B cell (primary cell): ENCODE data around the gene THOC5. TPM values are rescaled to one million over a fixed set of nuclear protein-coding genes. Genes with fewer than 3 reads are reported as not detected.
"Not testable (repeated sequence)": the region's sequence is repeated elsewhere in the genome, so short reads cannot be mapped to it uniquely, and the experiment has no call there.

Source experiments
- ATAC-seq: fragments of 200-7000 bp; cut with Tn5 transposase; one replicate; pipeline ENCODE4 v1.10.0; 2021; ENCODE audit warnings: low read depth, mild to moderate bottlenecking, moderate number of reproducible peaks, moderate library complexity
- CTCF ChIA-PET: fragments of 350-600 bp; sonication (Branson Sonifier 250); formaldehyde crosslinking; loops from one replicate; lab custom pipeline; 2021; ENCODE audit warnings: antibody characterized with exemption, inconsistent platforms; lab: Charles Lee
- POLR2A ChIA-PET: fragments of 350-600 bp; sonication (Branson Sonifier 250); formaldehyde crosslinking; loops from one replicate; lab custom pipeline; 2021; ENCODE audit warnings: antibody characterized with exemption; lab: Charles Lee
- DNase-seq: peaks from one replicate; pipeline ENCODE4 v3.0.0; 2013
- H2AFZ ChIP-seq: 2 replicates; pipeline ENCODE4 v1.6.1; 2012; ENCODE audit warnings: mild to moderate bottlenecking, low read depth, low read length; ENCODE audit not compliant: insufficient read depth, poor library complexity, severe bottlenecking
- H3K27ac ChIP-seq, 2 donors: 1 replicate in 1 of 2; 2 replicates in 1 of 2; pipeline ENCODE4 v1.5.1; 2012 to 2013; ENCODE audit warnings: low read length in 2 of 2, mild to moderate bottlenecking in 2 of 2, moderate library complexity in 1 of 2
- H3K27me3 ChIP-seq, 4 experiments: fragments of 200-600 bp in 1 of 4; sonication (generic) in 1 of 4; replicated peaks in 1 of 4; 1 replicate in 2 of 4; 2 replicates in 2 of 4; pipeline versions ENCODE4 v1.6.1 to v1.7.0; 2013 to 2016; ENCODE audit warnings: low read length in 3 of 4, mild to moderate bottlenecking in 2 of 4, mixed read lengths in 1 of 4, moderate library complexity in 1 of 4; ENCODE audit not compliant: insufficient read depth in 4 of 4, control insufficient read depth in 3 of 4; ENCODE audit errors: control extremely low read depth in 1 of 4
- H3K36me3 ChIP-seq, 2 experiments: replicated peaks in 1 of 2; 1 replicate in 1 of 2; 2 replicates in 1 of 2; pipeline versions ENCODE4 v1.6.1 to v1.7.1; 2013; ENCODE audit warnings: low read length in 1 of 2; ENCODE audit not compliant: insufficient read depth in 2 of 2, control insufficient read depth in 1 of 2; ENCODE audit errors: control extremely low read depth in 1 of 2, extremely low read depth in 1 of 2
- H3K4me1 ChIP-seq, 2 donors: fragments of 200-600 bp in 1 of 2; sonication (generic) in 1 of 2; 1 replicate in 1 of 2; 2 replicates in 1 of 2; pipeline versions ENCODE4 v1.5.1 to v1.6.1; 2013 to 2017; ENCODE audit warnings: low read length in 2 of 2; ENCODE audit not compliant: control insufficient read depth in 2 of 2, insufficient read depth in 2 of 2
- H3K4me2 ChIP-seq: replicated peaks from 2 replicates; pipeline ENCODE3; 2012; ENCODE audit warnings: mild to moderate bottlenecking, low read depth, low read length; ENCODE audit not compliant: poor library complexity, severe bottlenecking
- H3K4me3 ChIP-seq, 5 experiments: fragments of 200-600 bp in 1 of 5; sonication (generic) in 1 of 5; 1 replicate in 3 of 5; 2 replicates in 2 of 5; pipeline versions ENCODE4 v1.5.1 to v1.7.0; 2011 to 2016; ENCODE audit warnings: low read length in 4 of 5, mild to moderate bottlenecking in 4 of 5, low read depth in 2 of 5, control low read depth in 1 of 5, moderate library complexity in 1 of 5; ENCODE audit not compliant: insufficient read depth in 1 of 5; ENCODE audit errors: control extremely low read depth in 1 of 5, extremely low read depth in 1 of 5
- H3K79me2 ChIP-seq: fragments of 200-600 bp; sonication (generic); one replicate; pipeline ENCODE4 v1.6.0; 2016; ENCODE audit warnings: low read length; ENCODE audit not compliant: control insufficient read depth, insufficient read depth
- H3K9ac ChIP-seq: fragments of 200-600 bp; sonication (generic); 2 replicates; pipeline ENCODE4 v1.6.1; 2017; ENCODE audit warnings: mild to moderate bottlenecking, low read length, moderate library complexity
- H3K9me3 ChIP-seq, 3 donors: one replicate each; pipeline versions ENCODE4 v1.6.1 to v1.7.1; 2013; ENCODE audit warnings: low read length in 2 of 3; ENCODE audit not compliant: control insufficient read depth in 2 of 3, insufficient read depth in 1 of 3; ENCODE audit errors: control extremely low read depth in 1 of 3
- H4K20me1 ChIP-seq: 2 replicates; pipeline ENCODE4 v1.6.0; 2012; ENCODE audit warnings: mild to moderate bottlenecking, low read length; ENCODE audit not compliant: insufficient read depth, control insufficient read depth, poor library complexity, severe bottlenecking
- H3K27ac Mint-ChIP-seq: one replicate; pipeline ENCODE4 v1.8.0; 2021; ENCODE audit warnings: mixed read lengths
- H3K27me3 Mint-ChIP-seq: one replicate; pipeline ENCODE4 v1.8.0; 2021; ENCODE audit warnings: mixed read lengths
- H3K4me1 Mint-ChIP-seq: one replicate; pipeline ENCODE4 v1.8.0; 2021; ENCODE audit warnings: mixed read lengths
- H3K4me3 Mint-ChIP-seq: one replicate; pipeline ENCODE4 v1.8.0; 2021; ENCODE audit warnings: mixed read lengths
- H3K9me3 Mint-ChIP-seq: one replicate; pipeline ENCODE4 v1.8.0; 2022; ENCODE audit warnings: mixed read lengths; ENCODE audit not compliant: insufficient read depth
- EZH2 ChIP-seq: IDR thresholded peaks from 2 replicates; pipeline ENCODE4 v1.6.1; 2012; ENCODE audit warnings: borderline replicate concordance, low read depth, mild to moderate bottlenecking, moderate library complexity, low read length; ENCODE audit not compliant: insufficient read depth, poor library complexity, severe bottlenecking
- WGBS: methylation state at CpG from one replicate; pipeline ENCODE4 v1.1.5; 2013; ENCODE audit warnings: missing lambda C conversion rate; ENCODE audit not compliant: insufficient coverage; 5-methylcytosine and 5-hydroxymethylcytosine counted together
- intact Hi-C: fragments of 100-400 bp; cut with micrococcal nuclease; formaldehyde crosslinking; loops from one replicate; pipeline ENCODE4 v1.10.0; 2022
- polyA plus RNA-seq: library from polyadenylated mRNA; depleted of rRNA; stranded (reverse); fragments of >200 nt; gene quantifications from 2 replicates; pipeline ENCODE4 v1.2.3, GENCODE V29; 2012
- total RNA-seq, 2 donors: library from RNA; stranded (reverse); fragments of 120-200 nt in 1 of 2; gene quantifications; 1 replicate in 1 of 2; 2 replicates in 1 of 2; pipeline versions ENCODE4 v1.2.3 to v1.2.4, GENCODE V29; 2013 to 2022
- TF ChIP-seq, protein P1 (sequence below): fragments of 200-600 bp; IDR thresholded peaks from one replicate; pipeline ENCODE4 v1.8.0; 2022; ENCODE audit warnings: antibody characterized with exemption, mild to moderate bottlenecking

The THOC5 gene
- total and polyA plus RNA-seq, 2 donors (not counting 1 experiment from before 2014, with no cell fraction given), result 26.5 to 59.1 TPM

GRCh38 chr22:29596408-29596807 lies 42.9 kb upstream of the THOC5 start:
- Histone ChIP-seq H3K27ac (no peak overlapping the region), H3K4me2 (no peak overlapping the region), H3K36me3 (no peaks in the 10 kb centered on the region), H3K9ac (no peak overlapping the region), H3K4me3 (no peak overlapping the region), H4K20me1 (no peaks in the 10 kb centered on the region), H3K27me3 (no peaks in the 10 kb centered on the region), H2AFZ (no peak overlapping the region), H3K9me3 (peaks cover 0 to 3% (median 0%) of the 10 kb centered on the region in 3 donors), H3K4me1 (no peaks in the 10 kb centered on the region), H3K79me2 (no peaks in the 10 kb centered on the region)
- no peak for DNase-seq
- Mint-ChIP-seq H3K27ac (no peak overlapping the region), H3K4me3 (no peak overlapping the region), H3K9me3 (no peaks in the 10 kb centered on the region), H3K27me3 (no peaks in the 10 kb centered on the region), H3K4me1 (peaks cover 1% of the 10 kb centered on the region)
- WGBS, result 94% methylated on average over 8 of the region's 10 CpGs
- intact Hi-C loops, result no loop called here
- no peak for ATAC-seq
- TF ChIP-seq EZH2, result no peak
- TF ChIP-seq, protein P1, sequence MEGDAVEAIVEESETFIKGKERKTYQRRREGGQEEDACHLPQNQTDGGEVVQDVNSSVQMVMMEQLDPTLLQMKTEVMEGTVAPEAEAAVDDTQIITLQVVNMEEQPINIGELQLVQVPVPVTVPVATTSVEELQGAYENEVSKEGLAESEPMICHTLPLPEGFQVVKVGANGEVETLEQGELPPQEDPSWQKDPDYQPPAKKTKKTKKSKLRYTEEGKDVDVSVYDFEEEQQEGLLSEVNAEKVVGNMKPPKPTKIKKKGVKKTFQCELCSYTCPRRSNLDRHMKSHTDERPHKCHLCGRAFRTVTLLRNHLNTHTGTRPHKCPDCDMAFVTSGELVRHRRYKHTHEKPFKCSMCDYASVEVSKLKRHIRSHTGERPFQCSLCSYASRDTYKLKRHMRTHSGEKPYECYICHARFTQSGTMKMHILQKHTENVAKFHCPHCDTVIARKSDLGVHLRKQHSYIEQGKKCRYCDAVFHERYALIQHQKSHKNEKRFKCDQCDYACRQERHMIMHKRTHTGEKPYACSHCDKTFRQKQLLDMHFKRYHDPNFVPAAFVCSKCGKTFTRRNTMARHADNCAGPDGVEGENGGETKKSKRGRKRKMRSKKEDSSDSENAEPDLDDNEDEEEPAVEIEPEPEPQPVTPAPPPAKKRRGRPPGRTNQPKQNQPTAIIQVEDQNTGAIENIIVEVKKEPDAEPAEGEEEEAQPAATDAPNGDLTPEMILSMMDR, result no peak
- POLR2A ChIA-PET, result interaction anchor here (0.7 kb wide), 1 partner anchor 427 kb away, joined by 3 read pairs; no protein-coding TSS in a partner anchor
- CTCF ChIA-PET, result interaction anchor here (0.7 to 1.2 kb wide), 4 partner anchors 21 to 854 kb away, joined by 3 to 4 read pairs (median 3); partner anchors contain the start of gene THOC5

DNA sequence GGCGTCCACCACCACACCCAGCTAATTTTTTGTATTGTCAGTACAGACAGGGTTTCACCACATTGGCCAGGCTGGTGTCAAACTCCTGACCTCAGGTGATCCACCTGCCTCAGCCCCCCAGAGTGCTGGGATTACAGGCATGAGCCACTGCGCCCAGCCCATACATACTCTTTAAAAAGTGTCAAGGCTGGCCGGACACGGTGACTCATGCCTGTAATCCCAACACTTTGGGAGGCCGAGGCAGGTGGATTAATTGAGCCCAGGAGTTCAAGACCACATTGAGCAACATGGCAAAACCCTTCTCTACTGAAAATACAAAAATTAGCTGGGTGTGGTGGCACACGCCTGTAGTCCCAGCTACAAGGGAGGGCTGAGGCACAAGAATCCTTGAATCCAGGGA lies 40.9 kb upstream of the THOC5 start:
- POLR2A ChIA-PET, result interaction anchor here (0.7 kb wide), 1 partner anchor 73 kb away, joined by 3 read pairs; no protein-coding TSS in a partner anchor
- CTCF ChIA-PET, result not testable (repeated sequence)

More for the DNA sequence above, 40.9 kb upstream of the THOC5 start:
- DNase-seq, H4K20me1 ChIP-seq, H2AFZ ChIP-seq, H3K27me3 ChIP-seq, H3K4me1 ChIP-seq, H3K4me3 Mint-ChIP-seq, H3K4me1 Mint-ChIP-seq, intact Hi-C loops, H3K27ac ChIP-seq, H3K9ac ChIP-seq, H3K36me3 ChIP-seq, ATAC-seq, H3K4me3 ChIP-seq, H3K27me3 Mint-ChIP-seq, H3K9me3 ChIP-seq, H3K79me2 ChIP-seq, H3K4me2 ChIP-seq, H3K27ac Mint-ChIP-seq, H3K9me3 Mint-ChIP-seq: not testable (repeated sequence)
- WGBS, result 89% methylated on average over 6 of the region's 6 CpGs
